GM10266 (cell line): Measurements from ENCODE around the gene MRPL9.

ENCODE experiments used
- DNase-seq: peaks from one replicate; pipeline ENCODE4 v3.0.0; 2012; ENCODE audit errors: extremely low spot score
- CTCF ChIP-seq: IDR thresholded peaks from 2 replicates; pipeline ENCODE4 v1.5.1; 2012; ENCODE audit warnings: mild to moderate bottlenecking, low read depth; ENCODE audit not compliant: control insufficient read depth, insufficient read depth; ENCODE audit errors: missing control alignments

MRPL9 gene

GRCh38 chr1:151713874-151714273, 49.4 kb downstream of the MRPL9 start:
- no peak for TF ChIP-seq CTCF

GRCh38 chr1:151713044-151713443, 50.3 kb downstream of the MRPL9 start:
- DNase-seq: no peak
- no peak for TF ChIP-seq CTCF

More at GRCh38 chr1:151713874-151714273, 49.4 kb downstream of the MRPL9 start:
- DNase-seq: no peak

- no peak for TF ChIP-seq CTCF
- DNase-seq: no peak
Observed at GRCh38 chr1:151711951-151712350, 51.3 kb downstream of the MRPL9 start.

- no peak for DNase-seq
- no peak for TF ChIP-seq CTCF
Observed at GRCh38 chr1:151711044-151711800, 52.1 kb downstream of the MRPL9 start.

GRCh38 chr1:151710187-151710840, 53.0 kb downstream of the MRPL9 start:
- TF ChIP-seq CTCF: no peak
- DNase-seq: no peak
